ENCODE data around the gene FARS2.

- TF ChIP-seq, protein P1, sequence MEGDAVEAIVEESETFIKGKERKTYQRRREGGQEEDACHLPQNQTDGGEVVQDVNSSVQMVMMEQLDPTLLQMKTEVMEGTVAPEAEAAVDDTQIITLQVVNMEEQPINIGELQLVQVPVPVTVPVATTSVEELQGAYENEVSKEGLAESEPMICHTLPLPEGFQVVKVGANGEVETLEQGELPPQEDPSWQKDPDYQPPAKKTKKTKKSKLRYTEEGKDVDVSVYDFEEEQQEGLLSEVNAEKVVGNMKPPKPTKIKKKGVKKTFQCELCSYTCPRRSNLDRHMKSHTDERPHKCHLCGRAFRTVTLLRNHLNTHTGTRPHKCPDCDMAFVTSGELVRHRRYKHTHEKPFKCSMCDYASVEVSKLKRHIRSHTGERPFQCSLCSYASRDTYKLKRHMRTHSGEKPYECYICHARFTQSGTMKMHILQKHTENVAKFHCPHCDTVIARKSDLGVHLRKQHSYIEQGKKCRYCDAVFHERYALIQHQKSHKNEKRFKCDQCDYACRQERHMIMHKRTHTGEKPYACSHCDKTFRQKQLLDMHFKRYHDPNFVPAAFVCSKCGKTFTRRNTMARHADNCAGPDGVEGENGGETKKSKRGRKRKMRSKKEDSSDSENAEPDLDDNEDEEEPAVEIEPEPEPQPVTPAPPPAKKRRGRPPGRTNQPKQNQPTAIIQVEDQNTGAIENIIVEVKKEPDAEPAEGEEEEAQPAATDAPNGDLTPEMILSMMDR (conservative IDR thresholded peaks at IDR 0.05 in 1 of 2, IDR thresholded peaks at IDR 0.05 in 1 of 2; ENCODE audit: low read depth in 1 of 2, low read length in 2 of 2): no peak
- TF ChIP-seq EZH2 (IDR thresholded peaks at IDR 0.05; ENCODE audit: low read length, missing control alignments): no peak
These were observed 192.2 kb downstream of the FARS2 start for GRCh38 chr6:5453546-5453945.

Measured in fibroblast of lung (primary cell).